Measurements from ENCODE around the gene LRRC4.

Gene LRRC4

DNA sequence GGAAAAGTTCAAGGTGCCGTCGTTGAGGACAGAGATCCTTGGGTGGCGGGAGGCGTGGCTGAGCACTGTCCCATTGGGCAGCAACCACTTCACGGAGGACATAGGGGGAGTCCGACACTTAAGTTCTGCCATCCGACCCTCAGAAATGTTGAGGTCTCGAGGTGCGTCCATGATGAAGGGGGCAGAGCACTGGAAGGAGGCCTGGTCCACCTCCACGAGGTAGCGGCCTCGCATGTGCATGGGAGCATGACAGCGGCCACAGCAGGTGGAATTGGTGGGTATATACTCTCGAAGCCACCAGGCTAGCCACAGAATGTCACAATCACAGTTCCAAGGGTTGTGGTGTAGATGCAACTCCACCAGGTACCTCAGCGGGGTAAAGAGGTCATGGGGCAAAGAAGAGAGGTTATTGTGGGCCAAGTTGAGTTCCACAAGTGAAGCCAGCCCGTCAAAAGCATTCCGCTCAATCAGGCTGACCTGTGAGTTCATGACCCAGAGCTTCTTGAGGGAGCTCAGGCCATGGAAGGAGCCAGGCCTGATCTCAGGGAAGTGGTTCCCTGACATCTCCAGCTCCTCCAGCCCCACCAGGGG lies 1.7 kb downstream of the LRRC4 start:
- no peak for DNase-seq (ENCODE audit: low spot score)

DNA sequence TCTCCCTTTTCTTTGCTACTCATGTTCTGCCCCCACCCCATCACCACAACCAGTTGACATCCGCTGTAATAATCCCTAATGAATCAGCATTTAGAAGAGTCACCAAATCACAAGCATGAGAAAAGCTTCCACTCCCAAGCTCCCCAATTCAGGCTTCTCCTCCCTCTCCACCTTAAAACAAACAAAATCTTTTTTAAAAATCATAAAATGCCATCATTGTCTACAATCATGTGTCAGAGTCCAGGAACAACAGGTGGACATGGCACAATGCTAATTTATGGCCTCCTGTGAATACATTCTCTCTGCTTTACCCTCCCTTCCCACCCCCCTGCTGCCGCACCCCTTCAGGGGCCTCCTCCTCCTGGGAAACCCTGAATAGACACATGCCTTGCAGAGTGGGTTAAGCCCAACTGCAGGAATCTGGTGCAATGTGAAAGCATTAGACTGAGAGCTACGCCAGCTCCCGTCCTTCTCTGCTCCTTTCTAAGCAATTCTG lies 3.7 kb downstream of the LRRC4 start:
- DNase-seq (ENCODE audit: low spot score), result no peak

DNA sequence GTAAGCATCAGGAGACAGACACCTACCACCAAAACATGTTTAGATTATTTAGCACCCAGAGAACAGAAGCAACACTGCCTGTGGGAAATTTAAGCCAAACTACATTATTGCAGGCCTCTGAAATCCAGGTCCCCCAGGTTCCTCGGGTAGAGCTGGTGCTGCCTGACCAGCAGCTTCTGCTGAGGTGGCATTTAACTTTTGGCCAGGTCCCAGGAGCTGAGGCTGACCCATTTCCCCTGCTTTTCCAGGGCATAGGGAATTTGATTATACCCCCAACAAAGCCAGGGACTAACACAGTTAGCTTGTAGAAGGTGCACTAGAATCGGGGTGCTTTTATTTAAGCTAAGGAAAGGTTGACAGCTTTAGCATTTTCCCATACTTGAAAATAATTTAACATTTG lies 4.7 kb downstream of the LRRC4 start:
- no peak for DNase-seq (ENCODE audit: low spot score)

DNA sequence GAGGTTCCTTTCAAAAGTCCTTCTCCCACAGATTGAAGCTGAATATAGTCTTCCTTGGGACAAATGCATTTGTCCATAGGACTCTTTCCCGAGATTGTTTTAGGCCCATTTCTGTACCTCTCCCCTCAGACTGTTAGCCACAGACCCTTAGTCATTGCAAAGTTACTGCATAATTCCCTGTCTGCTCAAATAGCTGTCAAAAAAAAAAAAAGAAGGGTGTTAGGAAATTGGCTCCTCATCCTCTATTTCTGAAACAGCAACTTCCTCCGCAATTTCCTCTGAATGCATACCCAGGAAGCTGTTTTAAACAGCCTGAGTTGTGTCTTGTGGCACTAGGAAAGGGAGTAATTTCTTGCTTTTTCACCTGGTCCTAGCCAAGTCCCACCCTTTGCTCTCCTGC lies 5.4 kb downstream of the LRRC4 start:
- no peak for DNase-seq (ENCODE audit: low spot score)

GRCh38 chr7:128025380-128025779 lies 5.9 kb downstream of the LRRC4 start:
- no peak for DNase-seq (ENCODE audit: low spot score)

DNA sequence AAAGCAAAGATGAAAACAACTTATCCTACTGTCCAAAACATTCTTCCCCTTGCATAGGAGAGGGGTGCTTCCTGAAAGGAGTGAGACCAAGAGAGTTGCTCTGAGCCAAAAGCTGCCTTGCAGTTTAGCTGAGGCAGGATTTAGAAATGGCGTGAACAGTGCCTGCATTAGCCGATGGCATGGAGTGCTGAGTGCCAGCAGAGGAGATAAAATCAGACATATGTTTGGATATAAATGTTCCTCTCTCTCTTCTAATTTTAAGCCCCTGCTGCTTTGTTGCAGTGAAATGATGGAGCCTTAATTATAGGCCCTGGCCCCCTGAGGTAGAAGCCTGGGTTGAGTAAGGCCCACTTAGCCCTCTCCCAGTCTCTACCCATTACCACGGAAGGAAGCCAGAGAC lies 7.1 kb downstream of the LRRC4 start:
- DNase-seq (ENCODE audit: low spot score), result no peak

GRCh38 chr7:128022631-128023532 lies 8.4 kb downstream of the LRRC4 start:
- DNase-seq (ENCODE audit: low spot score), result peak; percentile 67

- DNase-seq (ENCODE audit: low spot score), result no peak
These were observed 9.9 kb downstream of the LRRC4 start for GRCh38 chr7:128021366-128021765.

DNA sequence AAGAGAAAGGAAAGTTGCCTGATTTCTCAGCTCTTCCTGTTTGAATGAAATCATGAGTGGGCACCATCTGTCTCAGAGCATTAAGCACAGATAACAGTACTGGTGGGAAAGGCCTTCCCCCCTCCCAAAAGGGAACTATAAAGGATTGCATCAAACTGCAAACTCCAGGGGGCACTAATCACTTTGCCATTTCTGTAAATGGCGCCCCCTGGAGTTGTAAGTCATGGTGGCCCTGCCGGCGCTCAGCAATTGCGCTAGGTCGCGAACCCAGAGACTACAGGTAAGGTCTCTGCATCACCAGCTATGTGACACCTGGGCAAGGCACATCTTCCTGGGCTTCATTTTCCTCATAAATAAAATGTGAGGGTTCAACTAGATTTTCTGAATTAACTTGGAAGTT lies 11.1 kb downstream of the LRRC4 start:
- no peak for DNase-seq (ENCODE audit: low spot score)

DNA sequence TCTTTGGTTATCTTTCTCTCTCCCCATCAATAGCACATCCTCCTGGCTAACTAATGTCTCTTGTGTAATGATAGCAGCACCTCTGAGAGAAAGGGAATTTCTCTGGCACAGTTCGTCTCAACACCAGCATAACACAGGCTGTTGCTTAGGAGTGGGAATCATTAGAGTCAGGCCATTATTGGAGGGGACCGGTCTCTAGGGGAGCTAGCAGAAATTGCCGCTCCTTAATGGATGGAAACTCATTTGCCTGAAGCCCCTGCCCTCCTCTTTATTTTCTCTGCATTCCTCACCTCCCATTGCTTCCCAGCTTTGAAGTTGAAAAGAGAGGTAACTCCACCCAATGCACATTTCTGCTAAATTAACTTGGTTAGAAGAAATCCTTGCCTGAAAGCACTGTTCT lies 11.9 kb downstream of the LRRC4 start:
- DNase-seq (ENCODE audit: low spot score), result no peak

GRCh38 chr7:128017862-128018845 lies 13.1 kb downstream of the LRRC4 start:
- no peak for DNase-seq (ENCODE audit: low spot score)

DNA sequence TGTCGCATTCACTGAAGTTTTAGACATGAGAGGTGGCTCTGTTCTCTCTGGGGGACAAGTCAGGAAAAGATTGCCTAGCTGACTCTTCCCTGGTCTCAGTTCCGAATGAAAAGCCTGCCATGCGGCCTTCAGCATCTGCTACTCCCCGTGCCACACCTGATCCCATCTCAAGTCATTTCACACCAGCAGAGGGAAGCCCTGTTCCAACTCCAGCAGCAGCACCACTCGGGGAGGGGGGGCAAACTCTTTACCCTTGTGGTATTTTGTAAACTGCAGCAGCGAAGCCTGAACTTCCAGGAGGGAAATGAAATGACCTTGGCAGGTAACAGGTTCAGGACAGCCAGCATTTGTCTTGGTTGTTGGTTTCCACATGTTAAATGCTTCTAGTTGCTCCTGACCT lies 13.8 kb downstream of the LRRC4 start:
- no peak for DNase-seq (ENCODE audit: low spot score)

GRCh38 chr7:128014811-128015210 lies 16.4 kb downstream of the LRRC4 start:
- no peak for DNase-seq (ENCODE audit: low spot score)

- no peak for DNase-seq (ENCODE audit: low spot score)
These were observed 20.0 kb downstream of the LRRC4 start for GRCh38 chr7:128011131-128011661.

GRCh38 chr7:128010391-128011127 lies 20.7 kb downstream of the LRRC4 start:
- DNase-seq (ENCODE audit: low spot score), result no peak

DNA sequence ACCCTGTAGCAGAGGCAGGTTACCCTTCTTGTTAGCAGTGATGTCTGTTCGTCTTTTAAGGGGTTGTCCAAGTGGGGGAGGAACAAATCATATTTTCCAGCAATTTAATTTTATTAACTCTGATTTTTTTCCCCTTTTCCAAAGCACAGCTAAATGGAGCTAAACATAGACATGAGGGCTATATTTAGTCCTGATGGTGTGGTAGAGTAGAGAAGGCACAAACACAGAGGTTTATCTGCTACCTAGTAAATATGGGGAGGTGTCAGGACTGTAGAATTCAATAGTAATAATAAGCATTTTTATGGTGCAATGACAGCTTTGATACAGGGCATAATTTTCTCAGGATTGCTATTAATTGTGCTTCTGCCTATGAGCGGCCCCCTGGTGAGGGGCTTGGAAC lies 22.5 kb downstream of the LRRC4 start:
- DNase-seq (ENCODE audit: low spot score), result no peak

GRCh38 chr7:128008141-128008540 lies 23.1 kb downstream of the LRRC4 start:
- DNase-seq (ENCODE audit: low spot score), result no peak

DNA sequence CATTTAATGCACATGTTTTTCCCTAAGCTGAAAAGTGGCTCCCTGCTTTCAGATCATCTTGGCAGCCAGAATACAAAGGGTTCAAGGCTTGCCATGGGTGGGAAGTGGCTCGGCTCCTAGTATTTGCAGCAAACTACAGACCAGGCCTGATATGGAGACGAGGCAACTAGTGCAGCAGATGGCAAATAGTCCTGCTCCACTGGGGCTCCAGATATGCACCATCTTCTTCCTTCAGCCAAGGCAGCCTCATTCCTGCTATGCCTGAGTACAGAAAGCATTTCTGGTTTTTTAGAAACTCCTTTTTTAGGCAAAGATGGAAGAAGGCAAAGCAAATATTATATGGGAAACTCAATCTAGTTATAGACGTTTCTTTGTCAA lies 23.9 kb downstream of the LRRC4 start:
- no peak for DNase-seq (ENCODE audit: low spot score)

GRCh38 chr7:128006550-128007302 lies 24.5 kb downstream of the LRRC4 start:
- no peak for DNase-seq (ENCODE audit: low spot score)

- no peak for DNase-seq (ENCODE audit: low spot score)
These were observed 25.5 kb downstream of the LRRC4 start for GRCh38 chr7:128005759-128006159.

- no peak for DNase-seq (ENCODE audit: low spot score)
These were observed 26.1 kb downstream of the LRRC4 start for GRCh38 chr7:128005117-128005516.

All from AG08396 (cell line).